Activated CD4-positive, alpha-beta T cell treated with anti-CD3 and anti-CD28 coated beads, Interleukin-2, amount 50 U/mL, for 4 hours (primary cell): ENCODE measurements around the gene MICAL2.

Source experiments
- DNase-seq, 2 experiments: peaks; one replicate each; pipeline ENCODE4 v3.0.0-alpha.2; 2020

Gene MICAL2

GRCh38 chr11:12276831-12277475, 166.6 kb downstream of the MICAL2 start:
- no peak for DNase-seq

GRCh38 chr11:12278766-12279671, 168.6 kb downstream of the MICAL2 start:
- DNase-seq = no peak

GRCh38 chr11:12279672-12280108, 169.3 kb downstream of the MICAL2 start:
- no peak for DNase-seq

GRCh38 chr11:12280199-12280837, 169.9 kb downstream of the MICAL2 start:
- DNase-seq = no peak

GRCh38 chr11:12280838-12281565, 170.6 kb downstream of the MICAL2 start:
- peak in 1 of 2 experiments; percentile 8 for DNase-seq

GRCh38 chr11:12281571-12282478, 171.4 kb downstream of the MICAL2 start:
- peak; percentile 68 to 73 for DNase-seq

GRCh38 chr11:12282676-12283075, 172.3 kb downstream of the MICAL2 start:
- no peak for DNase-seq

- DNase-seq = no peak
Measured at GRCh38 chr11:12284316-12285050, 174.1 kb downstream of the MICAL2 start.

GRCh38 chr11:12285106-12285505, 174.7 kb downstream of the MICAL2 start:
- no peak for DNase-seq

- no peak for DNase-seq
Measured at GRCh38 chr11:12285811-12286222, 175.4 kb downstream of the MICAL2 start.

- no peak for DNase-seq
Measured at GRCh38 chr11:12286606-12287005, 176.2 kb downstream of the MICAL2 start.

GRCh38 chr11:12287009-12287373, 176.6 kb downstream of the MICAL2 start:
- DNase-seq = no peak

GRCh38 chr11:12287374-12288211, 177.2 kb downstream of the MICAL2 start:
- no peak for DNase-seq

GRCh38 chr11:12288212-12288930, 178.0 kb downstream of the MICAL2 start:
- peak; percentile 18 for DNase-seq

- no peak for DNase-seq
Measured at GRCh38 chr11:12288931-12289666, 178.7 kb downstream of the MICAL2 start.

GRCh38 chr11:12289667-12290476, 179.5 kb downstream of the MICAL2 start:
- DNase-seq = no peak

GRCh38 chr11:12290477-12290922, 180.1 kb downstream of the MICAL2 start:
- no peak for DNase-seq

- DNase-seq = no peak
Measured at GRCh38 chr11:12291313-12291712, 180.9 kb downstream of the MICAL2 start.
